DOHH2 (cell line): ENCODE results near the gene TCF12.

Source experiments
- CTCF ChIP-seq: fragments of 200-600 bp; sonication (generic); IDR thresholded peaks from one replicate; pipeline ENCODE4 v1.5.1; 2014; ENCODE audit warnings: antibody characterized with exemption, mild to moderate bottlenecking, low read depth, low read length; ENCODE audit not compliant: poor library complexity, severe bottlenecking
- EZH2phosphoT487 ChIP-seq: fragments of 200-600 bp; sonication (generic); IDR thresholded peaks from 2 replicates; pipeline ENCODE4 v1.6.1; 2017; ENCODE audit warnings: borderline replicate concordance, mild to moderate bottlenecking, antibody characterized with exemption, low read length, moderate library complexity, mixed read lengths

DNA sequence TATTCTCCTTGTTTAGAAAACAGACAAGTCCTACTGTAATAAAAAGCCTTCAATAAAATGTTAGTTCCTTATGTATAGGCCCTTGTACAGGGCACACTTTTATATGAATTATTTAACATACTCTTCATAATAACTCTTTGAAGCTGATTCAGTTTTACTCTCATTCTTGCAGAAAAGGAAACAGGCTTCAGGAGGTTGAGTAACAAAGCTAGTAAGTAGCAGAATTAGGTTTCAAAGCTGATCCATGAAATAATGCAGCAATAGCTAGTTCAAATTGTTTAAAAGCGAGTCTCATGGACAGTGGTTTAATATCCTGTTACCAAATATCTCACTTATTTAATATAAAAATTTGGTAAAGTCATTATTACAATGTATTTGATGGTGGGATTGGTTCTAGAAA is 25.0 kb downstream of the TCF12 start:
- TF ChIP-seq CTCF (no peak), EZH2phosphoT487 (no peak)
